Progenitor cell of endocrine pancreas (in vitro differentiated cells): ENCODE results near the gene CSNK2A2. TPM values are rescaled to one million over a fixed set of nuclear protein-coding genes. Genes with fewer than 3 reads are reported as not detected.

Experiments used
- DNase-seq: peaks from one replicate; pipeline ENCODE4 v3.0.0; 2021; ENCODE audit warnings: low spot score; ENCODE audit not compliant: unreplicated experiment
- H3K27ac Mint-ChIP-seq: 2 replicates; pipeline ENCODE4 v1.8.0; 2021; ENCODE audit warnings: mild to moderate bottlenecking, moderate library complexity, mixed read lengths
- H3K27me3 Mint-ChIP-seq: 2 replicates; pipeline ENCODE4 v1.8.0; 2021; ENCODE audit warnings: mixed read lengths
- H3K36me3 Mint-ChIP-seq: 2 replicates; pipeline ENCODE4 v1.8.0; 2022; ENCODE audit warnings: mixed read lengths; ENCODE audit not compliant: insufficient read depth
- H3K4me1 Mint-ChIP-seq: 2 replicates; pipeline ENCODE4 v1.8.0; 2021; ENCODE audit warnings: low read depth, mixed read lengths
- H3K4me3 Mint-ChIP-seq: 2 replicates; pipeline ENCODE4 v1.8.0; 2021; ENCODE audit warnings: low read depth, mild to moderate bottlenecking, moderate library complexity, mixed read lengths
- H3K9me3 Mint-ChIP-seq: 2 replicates; pipeline ENCODE4 v1.8.0; 2021; ENCODE audit warnings: low read depth, mixed read lengths
- CTCF ChIP-seq: fragments of 200-600 bp; sonication (generic); IDR thresholded peaks from one replicate; pipeline ENCODE4 v1.5.0; 2021; ENCODE audit warnings: antibody characterized with exemption, mild to moderate bottlenecking; ENCODE audit not compliant: unreplicated experiment
- total RNA-seq: library from RNA; stranded (reverse); gene quantifications from 2 replicates; pipeline ENCODE4 v1.2.1, GENCODE V29; 2021

CSNK2A2 gene
- total RNA-seq, 1 donor from 2014 or later: 99.9 TPM

- Mint-ChIP-seq H3K9me3 (no peaks in the 10 kb centered on the region), H3K4me1 (no peaks in the 10 kb centered on the region), H3K27ac (no peak overlapping the region), H3K36me3 (no peaks in the 10 kb centered on the region), H3K27me3 (peaks cover 14% of the 10 kb centered on the region), H3K4me3 (no peak overlapping the region)
- no peak for DNase-seq
- no peak for TF ChIP-seq CTCF
Observed at GRCh38 chr16:58148099-58148498, 49.8 kb downstream of the CSNK2A2 start.

- Mint-ChIP-seq H3K27me3 (peaks cover 4% of the 10 kb centered on the region), H3K36me3 (peaks cover 4% of the 10 kb centered on the region), H3K27ac (no peak overlapping the region)
Observed at GRCh38 chr16:58138852-58139251, 59.1 kb downstream of the CSNK2A2 start.

GRCh38 chr16:58137581-58137980, 60.3 kb downstream of the CSNK2A2 start:
- Mint-ChIP-seq H3K4me1 (no peaks in the 10 kb centered on the region), H3K4me3 (no peak overlapping the region), H3K9me3 (peaks cover 19% of the 10 kb centered on the region), H3K27me3 (no peaks in the 10 kb centered on the region), H3K36me3 (peaks cover 4% of the 10 kb centered on the region), H3K27ac (no peak overlapping the region)
- DNase-seq: no peak
- no peak for TF ChIP-seq CTCF

More at GRCh38 chr16:58138852-58139251, 59.1 kb downstream of the CSNK2A2 start:
- DNase-seq: no peak
- peaks cover 19% of the 10 kb centered on the region for H3K9me3 Mint-ChIP-seq
- no peak overlapping the region for H3K4me3 Mint-ChIP-seq
- H3K4me1 Mint-ChIP-seq: no peaks in the 10 kb centered on the region
- no peak for TF ChIP-seq CTCF

DNA sequence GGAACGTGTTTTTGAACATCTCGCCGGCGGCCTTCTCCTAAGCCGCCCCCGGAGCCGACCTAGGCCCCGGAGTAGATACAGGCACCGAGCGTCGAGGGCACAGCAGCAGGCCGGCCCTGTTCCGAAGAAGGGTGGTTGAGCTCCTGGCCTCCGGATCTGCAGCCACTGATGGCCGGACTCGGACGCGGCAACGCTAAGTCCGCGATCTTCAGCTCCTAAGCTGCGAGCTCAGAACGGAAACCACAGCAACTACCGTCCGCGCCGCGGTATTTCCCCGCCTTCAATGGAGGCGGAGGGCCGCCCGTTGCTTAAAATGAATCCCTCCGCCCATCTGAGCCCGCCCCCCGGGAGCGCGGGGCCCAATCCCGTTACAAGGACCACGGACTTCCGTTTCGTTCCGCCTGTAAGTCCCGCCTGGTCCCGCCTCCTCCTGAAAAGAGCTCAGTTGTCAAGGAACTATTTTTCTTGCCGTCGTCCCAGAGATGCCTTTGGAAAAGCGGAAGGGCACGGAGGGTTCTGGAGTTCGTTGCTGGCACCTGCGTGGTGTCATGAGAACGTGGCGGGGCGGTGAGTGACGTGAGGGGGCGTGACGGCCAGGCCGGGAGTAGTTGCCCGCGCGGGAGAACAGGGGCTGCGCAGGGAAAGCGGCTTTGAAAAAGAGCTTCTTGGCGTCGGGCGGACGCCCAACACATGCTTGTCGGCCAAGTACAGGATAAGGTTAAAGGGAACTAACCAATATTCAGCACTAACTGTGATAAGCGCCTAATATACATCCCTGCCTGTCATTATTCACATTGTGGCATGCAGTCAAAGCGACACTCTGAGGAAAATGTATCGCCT, 68.6 kb downstream of the CSNK2A2 start, which contains the start of gene CFAP20:
TSS of gene CFAP20 (minus strand) at position 285 of the 840 bp plus-strand sequence. CDS start at position 19, 266 bp downstream.
- no peak for TF ChIP-seq CTCF
- Mint-ChIP-seq H3K9me3 (peaks cover 5% of the 10 kb centered on the region), H3K4me3 (peak within 1 kb of the TSS; percentile 92), H3K27ac (peak within 1 kb of the TSS; percentile 91), H3K4me1 (peaks cover 31% of the 10 kb centered on the region), H3K27me3 (no peaks in the 10 kb centered on the region), H3K36me3 (peaks cover 5% of the 10 kb centered on the region)
- peak; percentile 96 for DNase-seq

- Mint-ChIP-seq H3K4me1 (peaks cover 34% of the 10 kb centered on the region), H3K9me3 (peaks cover 5% of the 10 kb centered on the region), H3K36me3 (peaks cover 5% of the 10 kb centered on the region), H3K4me3 (peak overlapping the region; percentile 92), H3K27ac (peak overlapping the region; percentile 91), H3K27me3 (no peaks in the 10 kb centered on the region)
- TF ChIP-seq CTCF: no peak
- peak; percentile 32 for DNase-seq
Observed at GRCh38 chr16:58128711-58129096, 69.2 kb downstream of the CSNK2A2 start.
